ACHN (cell line): ENCODE results near the gene DAPK1.
A peak's percentile ranks its signal among the peaks of the same experiment; 100 is the strongest.

Source experiments
- DNase-seq: peaks from one replicate; pipeline ENCODE4 v3.0.0-alpha.2; 2015
- in situ Hi-C: cut with HindIII; loops from 2 replicates; pipeline ENCODE4 v1.10.0; 2017; ENCODE audit warnings: low sequenced_read_pairs, low pct_ligation_motif_present, low pct_unique_long_range_greater_than_20kb

DAPK1 gene

GRCh38 chr9:87579781-87580541, 82.3 kb downstream of the DAPK1 start:
- DNase-seq, result peak; percentile 18
- in situ Hi-C loops, result no loop called here

GRCh38 chr9:87580941-87581438, 83.3 kb downstream of the DAPK1 start:
- no peak for DNase-seq
- in situ Hi-C loops, result no loop called here

- in situ Hi-C loops, result no loop called here
- DNase-seq, result no peak
Measured at GRCh38 chr9:87581513-87581912, 83.8 kb downstream of the DAPK1 start.

GRCh38 chr9:87581949-87582637, 84.4 kb downstream of the DAPK1 start:
- DNase-seq, result no peak
- in situ Hi-C loops, result no loop called here

GRCh38 chr9:87584326-87584725, 86.7 kb downstream of the DAPK1 start:
- in situ Hi-C loops, result no loop called here
- no peak for DNase-seq

GRCh38 chr9:87585123-87585855, 87.6 kb downstream of the DAPK1 start:
- in situ Hi-C loops, result no loop called here
- no peak for DNase-seq

- in situ Hi-C loops, result no loop called here
- DNase-seq, result no peak
Measured at GRCh38 chr9:87586731-87587355, 89.2 kb downstream of the DAPK1 start.

- in situ Hi-C loops, result no loop called here
- DNase-seq, result no peak
Measured at GRCh38 chr9:87587356-87587745, 89.7 kb downstream of the DAPK1 start.

GRCh38 chr9:87587864-87588263, 90.2 kb downstream of the DAPK1 start:
- in situ Hi-C loops, result no loop called here

GRCh38 chr9:87588339-87588738, 90.7 kb downstream of the DAPK1 start:
- DNase-seq, result no peak
- in situ Hi-C loops, result no loop called here

More at GRCh38 chr9:87587864-87588263, 90.2 kb downstream of the DAPK1 start:
- no peak for DNase-seq

GRCh38 chr9:87590996-87591395, 93.3 kb downstream of the DAPK1 start:
- DNase-seq, result no peak
- in situ Hi-C loops, result no loop called here

GRCh38 chr9:87592554-87593358, 95.1 kb downstream of the DAPK1 start:
- in situ Hi-C loops, result no loop called here
- DNase-seq, result peak; percentile 74

GRCh38 chr9:87593359-87593980, 95.8 kb downstream of the DAPK1 start:
- in situ Hi-C loops, result no loop called here
- no peak for DNase-seq

GRCh38 chr9:87594194-87594593, 96.5 kb downstream of the DAPK1 start:
- DNase-seq, result peak; percentile 85
- in situ Hi-C loops, result no loop called here

GRCh38 chr9:87594662-87595061, 97.0 kb downstream of the DAPK1 start:
- in situ Hi-C loops, result no loop called here
- no peak for DNase-seq

- in situ Hi-C loops, result no loop called here
- no peak for DNase-seq
Measured at GRCh38 chr9:87595610-87596009, 97.9 kb downstream of the DAPK1 start.

- no peak for DNase-seq
- in situ Hi-C loops, result no loop called here
Measured at GRCh38 chr9:87596862-87597261, 99.2 kb downstream of the DAPK1 start.
